ENCODE measurements around the gene LLCFC1. TPM values are rescaled to one million over a fixed set of nuclear protein-coding genes. Genes with fewer than 3 reads are reported as not detected.

The LLCFC1 gene
- total and polyA plus RNA-seq, 2 experiments from 2014 or later, result not detected

- H3K9me3 Mint-ChIP-seq, result no peaks in the 10 kb centered on the region; the same call in 2 of the 3 replicates
- Histone ChIP-seq H4K20me1 (replicated peaks; ENCODE audit: insufficient read depth) (no peaks in the 10 kb centered on the region), H3K27me3 (ENCODE audit: insufficient read depth) (no peaks in the 10 kb centered on the region), H3K9me2 (ENCODE audit: insufficient read depth) (peaks cover 16% of the 10 kb centered on the region), H2AFZ (no peak overlapping the region), H3K27ac (ENCODE audit: low read depth) (no peak overlapping the region), H3K4me1 (ENCODE audit: insufficient read depth) (peaks cover 10% of the 10 kb centered on the region), H3K4me3 (no peak overlapping the region), H3K79me2 (replicated peaks; ENCODE audit: insufficient read depth) (no peaks in the 10 kb centered on the region), H3F3A (replicated peaks; ENCODE audit: low read depth) (no peaks in the 10 kb centered on the region), H3K36me3 (ENCODE audit: insufficient read depth) (no peaks in the 10 kb centered on the region), H3K4me2 (no peak overlapping the region)
- TF ChIP-seq, protein P1, sequence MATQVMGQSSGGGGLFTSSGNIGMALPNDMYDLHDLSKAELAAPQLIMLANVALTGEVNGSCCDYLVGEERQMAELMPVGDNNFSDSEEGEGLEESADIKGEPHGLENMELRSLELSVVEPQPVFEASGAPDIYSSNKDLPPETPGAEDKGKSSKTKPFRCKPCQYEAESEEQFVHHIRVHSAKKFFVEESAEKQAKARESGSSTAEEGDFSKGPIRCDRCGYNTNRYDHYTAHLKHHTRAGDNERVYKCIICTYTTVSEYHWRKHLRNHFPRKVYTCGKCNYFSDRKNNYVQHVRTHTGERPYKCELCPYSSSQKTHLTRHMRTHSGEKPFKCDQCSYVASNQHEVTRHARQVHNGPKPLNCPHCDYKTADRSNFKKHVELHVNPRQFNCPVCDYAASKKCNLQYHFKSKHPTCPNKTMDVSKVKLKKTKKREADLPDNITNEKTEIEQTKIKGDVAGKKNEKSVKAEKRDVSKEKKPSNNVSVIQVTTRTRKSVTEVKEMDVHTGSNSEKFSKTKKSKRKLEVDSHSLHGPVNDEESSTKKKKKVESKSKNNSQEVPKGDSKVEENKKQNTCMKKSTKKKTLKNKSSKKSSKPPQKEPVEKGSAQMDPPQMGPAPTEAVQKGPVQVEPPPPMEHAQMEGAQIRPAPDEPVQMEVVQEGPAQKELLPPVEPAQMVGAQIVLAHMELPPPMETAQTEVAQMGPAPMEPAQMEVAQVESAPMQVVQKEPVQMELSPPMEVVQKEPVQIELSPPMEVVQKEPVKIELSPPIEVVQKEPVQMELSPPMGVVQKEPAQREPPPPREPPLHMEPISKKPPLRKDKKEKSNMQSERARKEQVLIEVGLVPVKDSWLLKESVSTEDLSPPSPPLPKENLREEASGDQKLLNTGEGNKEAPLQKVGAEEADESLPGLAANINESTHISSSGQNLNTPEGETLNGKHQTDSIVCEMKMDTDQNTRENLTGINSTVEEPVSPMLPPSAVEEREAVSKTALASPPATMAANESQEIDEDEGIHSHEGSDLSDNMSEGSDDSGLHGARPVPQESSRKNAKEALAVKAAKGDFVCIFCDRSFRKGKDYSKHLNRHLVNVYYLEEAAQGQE (IDR thresholded peaks at IDR 0.05; ENCODE audit: unreplicated experiment), result no peak
- no peak for TF ChIP-seq STAT1 (IDR thresholded peaks at IDR 0.05; ENCODE audit: unreplicated experiment)
- no peak for TF ChIP-seq CREB1 (CRISPR knock-in tag; IDR thresholded peaks at IDR 0.05; ENCODE audit: low read depth)
- TF ChIP-seq, protein P2, sequence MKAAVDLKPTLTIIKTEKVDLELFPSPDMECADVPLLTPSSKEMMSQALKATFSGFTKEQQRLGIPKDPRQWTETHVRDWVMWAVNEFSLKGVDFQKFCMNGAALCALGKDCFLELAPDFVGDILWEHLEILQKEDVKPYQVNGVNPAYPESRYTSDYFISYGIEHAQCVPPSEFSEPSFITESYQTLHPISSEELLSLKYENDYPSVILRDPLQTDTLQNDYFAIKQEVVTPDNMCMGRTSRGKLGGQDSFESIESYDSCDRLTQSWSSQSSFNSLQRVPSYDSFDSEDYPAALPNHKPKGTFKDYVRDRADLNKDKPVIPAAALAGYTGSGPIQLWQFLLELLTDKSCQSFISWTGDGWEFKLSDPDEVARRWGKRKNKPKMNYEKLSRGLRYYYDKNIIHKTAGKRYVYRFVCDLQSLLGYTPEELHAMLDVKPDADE (IDR thresholded peaks at IDR 0.05), result no peak
- TF ChIP-seq, protein P3, sequence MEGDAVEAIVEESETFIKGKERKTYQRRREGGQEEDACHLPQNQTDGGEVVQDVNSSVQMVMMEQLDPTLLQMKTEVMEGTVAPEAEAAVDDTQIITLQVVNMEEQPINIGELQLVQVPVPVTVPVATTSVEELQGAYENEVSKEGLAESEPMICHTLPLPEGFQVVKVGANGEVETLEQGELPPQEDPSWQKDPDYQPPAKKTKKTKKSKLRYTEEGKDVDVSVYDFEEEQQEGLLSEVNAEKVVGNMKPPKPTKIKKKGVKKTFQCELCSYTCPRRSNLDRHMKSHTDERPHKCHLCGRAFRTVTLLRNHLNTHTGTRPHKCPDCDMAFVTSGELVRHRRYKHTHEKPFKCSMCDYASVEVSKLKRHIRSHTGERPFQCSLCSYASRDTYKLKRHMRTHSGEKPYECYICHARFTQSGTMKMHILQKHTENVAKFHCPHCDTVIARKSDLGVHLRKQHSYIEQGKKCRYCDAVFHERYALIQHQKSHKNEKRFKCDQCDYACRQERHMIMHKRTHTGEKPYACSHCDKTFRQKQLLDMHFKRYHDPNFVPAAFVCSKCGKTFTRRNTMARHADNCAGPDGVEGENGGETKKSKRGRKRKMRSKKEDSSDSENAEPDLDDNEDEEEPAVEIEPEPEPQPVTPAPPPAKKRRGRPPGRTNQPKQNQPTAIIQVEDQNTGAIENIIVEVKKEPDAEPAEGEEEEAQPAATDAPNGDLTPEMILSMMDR (conservative IDR thresholded peaks at IDR 0.05; ENCODE audit: low read depth in 2 of 2), result no peak
- no peak for TF ChIP-seq EZH2phosphoT487 (IDR thresholded peaks at IDR 0.05; ENCODE audit: unreplicated experiment)
- no peak for TF ChIP-seq JUNB (IDR thresholded peaks at IDR 0.05; ENCODE audit: unreplicated experiment)
- TF ChIP-seq EZH2 (IDR thresholded peaks at IDR 0.05; ENCODE audit: low read depth, unreplicated experiment), result no peak
- TF ChIP-seq ZNF462 (CRISPR knock-in tag; IDR thresholded peaks at IDR 0.05), result no peak
- no peak for TF ChIP-seq ZNF331 (CRISPR knock-in tag; IDR thresholded peaks at IDR 0.05; ENCODE audit: low read depth)
- TF ChIP-seq NANOG (IDR thresholded peaks at IDR 0.05; ENCODE audit: borderline replicate concordance), result no peak
- TF ChIP-seq POLR2AphosphoS5 (IDR thresholded peaks at IDR 0.05; ENCODE audit: low read depth), result no peak
- no peak for TF ChIP-seq ZNF114 (CRISPR knock-in tag; IDR thresholded peaks at IDR 0.05)
- DNase-seq (ENCODE audit: low spot score) (no peak), ATAC-seq (no peak)
- peaks cover 20% of the 10 kb centered on the region for H3K4me1 Mint-ChIP-seq
- H3K4me3 Mint-ChIP-seq, result no peak overlapping the region
- H3K27me3 Mint-ChIP-seq (ENCODE audit: insufficient read depth, low read depth, poor library complexity), result peaks cover 6% of the 10 kb centered on the region
- H3K36me3 Mint-ChIP-seq (ENCODE audit: low read depth), result peaks cover 4% of the 10 kb centered on the region; the same call in 1 of the 3 replicates
- H3K27ac Mint-ChIP-seq, result no peak overlapping the region; the same call in 1 of the 2 replicates
Observed at GRCh38 chr7:142963993-142964392, 24.7 kb downstream of the LLCFC1 start.

All from GM23338 (cell line).